GM21447 (cell line): Measurements from ENCODE around the gene IGFBP4.

Experiments
- ATAC-seq: cut with Tn5 transposase; IDR thresholded peaks from one replicate; pipeline ENCODE4 v1.9.1; 2021; ENCODE audit not compliant: unreplicated experiment

Gene IGFBP4

GRCh38 chr17:40454613-40454995 is 11.4 kb downstream of the IGFBP4 start:
- ATAC-seq: no peak

DNA sequence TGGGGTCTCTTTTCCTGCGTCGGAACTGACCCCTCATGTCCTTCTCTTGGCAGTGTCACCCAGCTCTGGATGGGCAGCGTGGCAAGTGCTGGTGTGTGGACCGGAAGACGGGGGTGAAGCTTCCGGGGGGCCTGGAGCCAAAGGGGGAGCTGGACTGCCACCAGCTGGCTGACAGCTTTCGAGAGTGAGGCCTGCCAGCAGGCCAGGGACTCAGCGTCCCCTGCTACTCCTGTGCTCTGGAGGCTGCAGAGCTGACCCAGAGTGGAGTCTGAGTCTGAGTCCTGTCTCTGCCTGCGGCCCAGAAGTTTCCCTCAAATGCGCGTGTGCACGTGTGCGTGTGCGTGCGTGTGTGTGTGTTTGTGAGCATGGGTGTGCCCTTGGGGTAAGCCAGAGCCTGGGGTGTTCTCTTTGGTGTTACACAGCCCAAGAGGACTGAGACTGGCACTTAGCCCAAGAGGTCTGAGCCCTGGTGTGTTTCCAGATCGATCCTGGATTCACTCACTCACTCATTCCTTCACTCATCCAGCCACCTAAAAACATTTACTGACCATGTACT is 13.2 kb downstream of the IGFBP4 start:
- no peak for ATAC-seq

DNA sequence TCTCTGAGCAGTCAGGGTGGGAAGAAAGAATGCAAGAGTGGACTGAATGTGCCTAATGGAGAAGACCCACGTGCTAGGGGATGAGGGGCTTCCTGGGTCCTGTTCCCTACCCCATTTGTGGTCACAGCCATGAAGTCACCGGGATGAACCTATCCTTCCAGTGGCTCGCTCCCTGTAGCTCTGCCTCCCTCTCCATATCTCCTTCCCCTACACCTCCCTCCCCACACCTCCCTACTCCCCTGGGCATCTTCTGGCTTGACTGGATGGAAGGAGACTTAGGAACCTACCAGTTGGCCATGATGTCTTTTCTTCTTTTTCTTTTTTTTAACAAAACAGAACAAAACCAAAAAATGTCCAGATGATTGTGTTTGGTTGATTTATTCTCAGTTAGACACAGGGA is 14.1 kb downstream of the IGFBP4 start:
- no peak for ATAC-seq

DNA sequence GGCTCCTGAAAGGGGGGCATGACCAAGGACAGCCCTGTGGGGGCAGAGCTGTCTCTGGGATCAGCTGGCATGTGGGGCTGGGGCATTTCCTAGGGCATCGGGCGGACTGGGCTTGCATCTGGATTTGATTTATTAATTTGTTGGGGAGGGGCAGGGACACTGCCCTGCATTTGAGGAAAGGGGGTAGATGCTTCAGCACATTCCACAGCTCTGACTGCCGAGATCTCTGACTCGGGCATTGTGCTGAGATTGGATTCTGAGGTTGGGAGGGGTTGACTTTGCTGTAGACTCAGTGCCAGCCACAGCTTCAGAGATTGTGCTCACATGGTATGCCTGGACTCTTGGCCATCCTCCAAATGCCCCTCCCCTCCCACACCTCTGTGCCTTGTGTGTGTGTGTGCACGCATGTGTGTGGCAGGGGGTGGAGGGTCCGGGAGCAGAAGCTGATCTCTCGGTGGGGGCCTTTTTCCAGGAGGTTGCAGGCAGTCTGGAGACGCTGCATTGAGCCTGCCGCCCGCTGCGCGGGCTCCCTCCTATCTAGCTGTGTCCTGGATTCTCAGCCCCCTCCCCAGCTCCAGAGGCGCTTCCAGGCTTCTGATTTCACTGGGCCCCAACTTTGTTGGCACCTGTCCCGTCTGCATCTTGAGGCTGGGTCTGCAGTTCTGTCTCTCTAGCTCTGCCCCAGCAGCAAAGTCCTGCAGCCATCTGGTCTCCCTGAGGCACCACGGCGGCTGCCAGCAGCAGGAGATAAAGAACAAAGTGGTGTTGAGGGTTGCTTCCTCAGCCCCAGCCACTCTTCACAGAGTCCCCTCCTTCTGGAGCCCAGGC is 14.9 kb downstream of the IGFBP4 start:
- ATAC-seq: no peak

- ATAC-seq: no peak
These were observed 15.7 kb downstream of the IGFBP4 start for GRCh38 chr17:40458851-40459482.

- ATAC-seq: no peak
These were observed 16.7 kb downstream of the IGFBP4 start for GRCh38 chr17:40459636-40460603.

GRCh38 chr17:40460604-40460967 is 17.3 kb downstream of the IGFBP4 start:
- ATAC-seq: no peak

DNA sequence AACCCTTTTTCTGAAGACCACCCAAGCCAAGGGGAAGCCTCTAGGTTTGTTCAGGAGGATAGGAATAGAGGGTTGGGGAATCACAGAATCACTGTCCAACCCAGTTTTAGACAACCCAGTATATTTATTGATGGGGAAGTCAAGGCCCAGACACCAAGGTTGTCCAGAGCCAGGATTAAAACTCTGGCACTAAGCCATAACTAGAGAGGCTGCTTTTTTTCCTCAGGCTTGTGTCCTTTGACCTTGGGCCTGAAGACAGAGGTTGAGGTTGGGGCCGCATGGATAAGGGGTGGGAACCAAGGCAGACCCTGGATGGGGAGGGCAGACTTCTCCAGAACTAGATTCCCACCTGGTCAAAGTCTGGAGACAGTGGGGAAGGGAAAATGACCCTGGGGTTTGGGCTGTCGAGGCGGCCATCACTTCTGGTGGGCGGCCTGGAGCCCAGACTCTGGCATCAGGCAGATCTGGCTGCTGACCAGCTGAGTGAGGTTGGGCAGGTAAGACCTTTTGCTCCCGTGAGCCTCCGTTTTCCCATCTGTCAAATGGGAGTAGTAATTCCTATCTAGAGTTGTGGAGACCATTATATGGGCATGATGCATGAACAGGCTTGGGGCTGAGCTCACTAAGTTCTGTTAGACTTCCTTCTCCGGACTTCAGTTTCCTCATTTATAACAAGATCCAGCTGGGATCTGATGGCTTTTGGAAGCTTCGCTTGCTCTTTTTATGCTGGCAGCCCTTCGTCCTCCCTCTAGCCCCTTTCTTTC is 17.9 kb downstream of the IGFBP4 start:
- ATAC-seq: no peak

DNA sequence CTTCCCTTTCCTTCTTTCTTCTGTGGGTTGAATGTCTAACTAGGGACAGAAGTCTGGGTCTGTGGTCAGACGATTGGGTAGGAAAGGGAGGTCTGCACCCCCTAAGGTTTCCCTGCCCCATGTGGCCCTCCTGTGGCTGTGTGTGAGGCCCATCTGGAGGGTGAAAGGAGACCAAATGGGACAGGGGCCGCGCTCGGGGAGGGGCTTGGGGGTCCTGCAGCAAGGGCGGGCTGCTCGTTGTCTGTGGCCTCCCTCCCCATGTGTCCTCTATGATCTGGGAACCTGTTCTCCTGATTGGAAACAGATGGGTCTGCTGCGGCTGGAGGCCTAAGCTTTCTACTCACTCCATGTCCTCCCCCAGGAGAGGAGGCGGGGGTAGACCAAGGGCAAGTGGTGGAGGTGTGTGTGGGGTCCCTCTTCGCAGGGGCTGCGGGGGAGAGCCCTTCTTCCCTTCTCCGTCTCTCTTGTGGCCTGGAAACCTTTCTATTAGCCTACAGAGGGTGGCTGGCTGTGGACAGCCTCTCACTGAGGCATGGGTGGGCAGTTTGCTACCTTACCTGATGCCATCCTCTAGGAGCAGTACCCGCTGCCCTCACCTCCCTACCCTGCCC is 18.6 kb downstream of the IGFBP4 start:
- ATAC-seq: no peak

- no peak for ATAC-seq
These were observed 19.3 kb downstream of the IGFBP4 start for GRCh38 chr17:40462343-40463121.

GRCh38 chr17:40463122-40463550 is 19.9 kb downstream of the IGFBP4 start:
- no peak for ATAC-seq

- ATAC-seq: no peak
These were observed 21.2 kb downstream of the IGFBP4 start for GRCh38 chr17:40464392-40464855.

DNA sequence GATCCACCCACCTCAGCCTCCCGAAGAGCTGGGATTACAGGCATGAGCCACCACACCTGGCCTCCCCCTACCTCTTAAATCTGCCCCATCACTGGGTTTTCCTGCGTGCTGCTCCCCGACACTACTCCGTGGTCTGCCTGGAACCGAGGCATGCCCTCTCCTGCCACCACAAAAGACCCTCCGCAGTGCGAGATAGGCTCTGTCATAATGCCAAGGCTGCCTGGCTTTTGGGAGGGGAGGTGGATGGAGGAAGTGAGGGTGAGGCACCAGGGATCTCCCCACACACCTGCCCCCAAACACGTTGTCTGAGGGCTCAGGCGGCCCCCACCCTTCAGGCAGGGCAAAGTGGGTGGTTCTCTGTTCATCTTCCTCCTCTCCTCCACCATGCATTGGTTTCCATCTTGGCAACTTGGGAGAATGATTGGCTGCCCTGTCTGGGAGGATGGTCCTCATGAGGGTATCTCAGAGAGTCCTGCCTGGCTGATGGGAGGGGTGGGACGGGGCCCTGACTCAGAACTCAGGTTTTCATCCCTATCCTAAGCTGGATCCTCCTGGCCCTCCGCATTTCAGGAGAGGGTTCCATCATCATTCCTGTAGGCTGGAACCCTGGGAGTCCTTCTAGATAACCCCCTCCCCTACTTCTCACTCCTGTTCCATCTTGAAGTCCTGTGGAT is 23.2 kb downstream of the IGFBP4 start:
- ATAC-seq: no peak

DNA sequence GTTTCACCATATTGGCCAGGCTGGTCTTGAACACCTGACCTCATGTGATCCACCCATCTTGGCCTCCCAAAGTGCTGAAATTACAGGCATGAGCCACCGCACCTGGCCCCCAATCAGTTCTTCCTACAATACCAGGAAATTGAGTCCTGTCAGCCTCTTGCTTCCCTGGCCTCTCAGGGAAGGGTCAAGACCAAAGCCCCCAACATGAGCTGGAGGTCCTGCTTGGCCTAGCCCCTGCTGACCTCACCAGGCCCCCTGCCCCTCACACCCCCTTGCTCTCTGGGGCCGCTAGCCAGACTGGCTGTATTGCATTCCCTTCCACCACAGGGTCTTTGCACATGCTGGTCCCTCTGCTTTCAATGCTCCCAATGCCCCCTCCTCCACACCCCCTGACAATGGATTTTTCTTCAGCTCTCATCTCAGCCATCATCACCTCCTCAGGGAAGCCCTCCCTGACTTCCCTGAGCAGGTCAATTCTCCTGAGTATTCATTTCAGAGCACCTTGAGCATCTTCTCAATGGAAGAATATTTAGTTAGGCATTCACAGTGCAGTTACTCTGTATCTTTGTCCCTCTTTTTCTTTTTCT is 24.1 kb downstream of the IGFBP4 start:
- ATAC-seq: no peak

DNA sequence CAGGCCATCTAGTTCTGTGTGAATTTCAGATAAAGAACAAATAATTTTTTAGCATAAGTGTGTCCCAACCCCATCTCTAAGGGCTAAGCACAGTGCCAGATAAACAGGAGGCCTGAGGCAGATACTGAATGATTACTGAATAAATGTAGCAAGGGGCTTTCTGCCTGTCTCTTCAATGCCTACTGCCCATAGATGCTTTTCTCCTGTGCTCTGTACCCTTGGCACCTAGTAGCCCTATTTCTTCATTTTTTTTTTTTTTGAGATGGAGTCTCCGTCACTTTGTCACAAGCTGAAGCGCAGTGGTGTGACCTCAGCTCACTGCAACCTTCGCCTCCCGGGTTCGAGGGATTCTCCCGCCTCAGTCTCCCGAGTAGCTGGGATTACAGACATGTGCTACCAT is 25.3 kb downstream of the IGFBP4 start:
- no peak for ATAC-seq

GRCh38 chr17:40469805-40470675 is 26.8 kb downstream of the IGFBP4 start:
- ATAC-seq: no peak
